ENCODE results near the gene FOXP2.

DNA sequence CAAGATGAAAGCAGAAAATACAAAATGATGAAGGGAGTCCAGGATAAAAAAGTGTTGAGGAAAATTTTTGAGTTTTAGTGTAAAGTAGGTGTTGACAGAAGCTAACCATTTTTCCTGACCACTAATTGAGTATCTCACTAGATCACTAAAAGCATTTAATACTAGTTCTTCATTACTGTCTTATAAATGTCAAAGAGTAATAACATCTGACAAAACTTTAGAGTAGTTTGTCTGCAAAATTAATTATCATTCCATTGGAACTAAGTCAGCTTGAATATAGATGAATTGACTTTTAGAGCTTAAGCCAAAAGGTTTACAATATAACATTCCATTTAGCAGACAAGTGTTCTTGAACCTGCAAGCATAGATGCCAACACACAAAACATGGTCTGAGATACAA, 232.9 kb downstream of the FOXP2 start:
- TF ChIP-seq, protein P1, sequence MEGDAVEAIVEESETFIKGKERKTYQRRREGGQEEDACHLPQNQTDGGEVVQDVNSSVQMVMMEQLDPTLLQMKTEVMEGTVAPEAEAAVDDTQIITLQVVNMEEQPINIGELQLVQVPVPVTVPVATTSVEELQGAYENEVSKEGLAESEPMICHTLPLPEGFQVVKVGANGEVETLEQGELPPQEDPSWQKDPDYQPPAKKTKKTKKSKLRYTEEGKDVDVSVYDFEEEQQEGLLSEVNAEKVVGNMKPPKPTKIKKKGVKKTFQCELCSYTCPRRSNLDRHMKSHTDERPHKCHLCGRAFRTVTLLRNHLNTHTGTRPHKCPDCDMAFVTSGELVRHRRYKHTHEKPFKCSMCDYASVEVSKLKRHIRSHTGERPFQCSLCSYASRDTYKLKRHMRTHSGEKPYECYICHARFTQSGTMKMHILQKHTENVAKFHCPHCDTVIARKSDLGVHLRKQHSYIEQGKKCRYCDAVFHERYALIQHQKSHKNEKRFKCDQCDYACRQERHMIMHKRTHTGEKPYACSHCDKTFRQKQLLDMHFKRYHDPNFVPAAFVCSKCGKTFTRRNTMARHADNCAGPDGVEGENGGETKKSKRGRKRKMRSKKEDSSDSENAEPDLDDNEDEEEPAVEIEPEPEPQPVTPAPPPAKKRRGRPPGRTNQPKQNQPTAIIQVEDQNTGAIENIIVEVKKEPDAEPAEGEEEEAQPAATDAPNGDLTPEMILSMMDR (IDR thresholded peaks at IDR 0.05) = no peak
- no peak for TF ChIP-seq POLR2AphosphoS5 (IDR thresholded peaks at IDR 0.05)
